Lower lobe of right lung (tissue), 2 donors: ENCODE data around the gene PTGES2. TPM values are rescaled to one million over a fixed set of nuclear protein-coding genes. Genes with fewer than 3 reads are reported as not detected.

Experiments
- ATAC-seq, 2 donors: fragments of 200-7000 bp; cut with Tn5 transposase; one replicate each; pipeline ENCODE4 v1.9.1; 2020 to 2022; ENCODE audit warnings: mild to moderate bottlenecking in 2 of 2, moderate library complexity in 2 of 2
- DNase-seq: peaks from one replicate; pipeline ENCODE4 v3.0.0-alpha.2; 2020
- H3K27ac ChIP-seq: fragments of 200-600 bp; one replicate; pipeline ENCODE4 v1.8.0; 2022
- H3K27me3 ChIP-seq: fragments of 200-600 bp; one replicate; pipeline ENCODE4 v1.8.0; 2022; ENCODE audit warnings: low read depth
- H3K36me3 ChIP-seq: fragments of 200-600 bp; one replicate; pipeline ENCODE4 v1.8.0; 2022; ENCODE audit warnings: mild to moderate bottlenecking
- H3K4me1 ChIP-seq: fragments of 200-600 bp; one replicate; pipeline ENCODE4 v1.8.0; 2022
- H3K4me3 ChIP-seq: fragments of 200-600 bp; one replicate; pipeline ENCODE4 v1.8.0; 2022; ENCODE audit warnings: mild to moderate bottlenecking
- H3K9me3 ChIP-seq: fragments of 200-600 bp; one replicate; pipeline ENCODE4 v1.8.0; 2022
- intact Hi-C: fragments of 100-400 bp; cut with DNase I; formaldehyde crosslinking; loops from one replicate; pipeline ENCODE4 v1.11.0; 2022
- total RNA-seq: library from RNA; stranded (reverse); fragmentation: NEBNext Ultra II Directional; extraction: Animal tissue kit (Norgen Biotek cat#: 25700); gene quantifications from one replicate; pipeline ENCODE4 v1.2.1, GENCODE V29; 2021
- TF ChIP-seq, protein P1 (sequence below): fragments of 200-600 bp; IDR thresholded peaks from one replicate; pipeline ENCODE4 v1.8.0; 2022; ENCODE audit warnings: antibody characterized with exemption, mild to moderate bottlenecking
- donor health status: DM: no; HTN: yes; CAD: no; lungs with severe emphysema.

Gene PTGES2
- total RNA-seq, 1 donor from 2014 or later = 30.6 TPM

- intact Hi-C loops = no loop called here
- TF ChIP-seq, protein P1, sequence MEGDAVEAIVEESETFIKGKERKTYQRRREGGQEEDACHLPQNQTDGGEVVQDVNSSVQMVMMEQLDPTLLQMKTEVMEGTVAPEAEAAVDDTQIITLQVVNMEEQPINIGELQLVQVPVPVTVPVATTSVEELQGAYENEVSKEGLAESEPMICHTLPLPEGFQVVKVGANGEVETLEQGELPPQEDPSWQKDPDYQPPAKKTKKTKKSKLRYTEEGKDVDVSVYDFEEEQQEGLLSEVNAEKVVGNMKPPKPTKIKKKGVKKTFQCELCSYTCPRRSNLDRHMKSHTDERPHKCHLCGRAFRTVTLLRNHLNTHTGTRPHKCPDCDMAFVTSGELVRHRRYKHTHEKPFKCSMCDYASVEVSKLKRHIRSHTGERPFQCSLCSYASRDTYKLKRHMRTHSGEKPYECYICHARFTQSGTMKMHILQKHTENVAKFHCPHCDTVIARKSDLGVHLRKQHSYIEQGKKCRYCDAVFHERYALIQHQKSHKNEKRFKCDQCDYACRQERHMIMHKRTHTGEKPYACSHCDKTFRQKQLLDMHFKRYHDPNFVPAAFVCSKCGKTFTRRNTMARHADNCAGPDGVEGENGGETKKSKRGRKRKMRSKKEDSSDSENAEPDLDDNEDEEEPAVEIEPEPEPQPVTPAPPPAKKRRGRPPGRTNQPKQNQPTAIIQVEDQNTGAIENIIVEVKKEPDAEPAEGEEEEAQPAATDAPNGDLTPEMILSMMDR = no peak
- Histone ChIP-seq H3K27ac (no peak overlapping the region), H3K36me3 (peaks cover 78% of the 10 kb centered on the region), H3K9me3 (no peaks in the 10 kb centered on the region), H3K4me3 (no peak overlapping the region), H3K27me3 (no peaks in the 10 kb centered on the region), H3K4me1 (no peaks in the 10 kb centered on the region)
- no peak for DNase-seq
- no peak for ATAC-seq
These were observed 42.0 kb upstream of the PTGES2 start for GRCh38 chr9:128169492-128169891.

- Histone ChIP-seq H3K36me3 (peaks cover 78% of the 10 kb centered on the region), H3K4me3 (no peak overlapping the region), H3K27me3 (no peaks in the 10 kb centered on the region), H3K4me1 (no peaks in the 10 kb centered on the region), H3K27ac (no peak overlapping the region), H3K9me3 (no peaks in the 10 kb centered on the region)
- ATAC-seq = no peak
- intact Hi-C loops = no loop called here
- TF ChIP-seq, protein P1 = no peak
- no peak for DNase-seq
These were observed 41.3 kb upstream of the PTGES2 start for GRCh38 chr9:128168731-128169308.

- TF ChIP-seq, protein P1 = no peak
- no peaks in the 10 kb centered on the region for H3K4me1 ChIP-seq
- H3K36me3 ChIP-seq = peaks cover 85% of the 10 kb centered on the region
- H3K27me3 ChIP-seq = no peaks in the 10 kb centered on the region
- DNase-seq (no peak), ATAC-seq (no peak)
- no peak overlapping the region for H3K27ac ChIP-seq
- no peaks in the 10 kb centered on the region for H3K9me3 ChIP-seq
- intact Hi-C loops = no loop called here
- H3K4me3 ChIP-seq = no peak overlapping the region
These were observed 39.7 kb upstream of the PTGES2 start for GRCh38 chr9:128167209-128167608.

DNA sequence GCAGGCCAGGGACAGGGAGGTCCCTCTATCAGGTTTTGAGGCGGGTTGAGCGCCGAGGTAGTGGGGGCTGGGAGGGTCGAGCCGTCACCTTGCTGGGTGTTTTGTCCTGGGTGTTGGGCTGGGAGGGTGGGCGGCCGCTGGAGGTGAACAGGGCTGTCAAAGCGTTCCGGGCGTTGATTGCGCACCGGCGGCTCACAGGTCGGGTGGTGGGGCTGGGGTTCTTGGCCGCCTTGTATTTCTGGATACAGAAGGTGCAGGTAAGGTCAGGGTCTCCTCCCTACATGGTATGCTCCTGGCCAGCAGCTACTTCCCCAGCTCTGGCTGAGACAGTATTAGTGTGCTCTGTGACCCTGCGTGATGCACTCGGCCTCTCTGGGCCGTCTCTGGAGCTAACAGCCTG lies 38.6 kb upstream of the PTGES2 start:
- peaks cover 3% of the 10 kb centered on the region for H3K4me1 ChIP-seq
- intact Hi-C loops = no loop called here
- TF ChIP-seq, protein P1 = no peak
- H3K9me3 ChIP-seq = no peaks in the 10 kb centered on the region
- H3K27me3 ChIP-seq = no peaks in the 10 kb centered on the region
- H3K4me3 ChIP-seq = no peak overlapping the region
- peaks cover 83% of the 10 kb centered on the region for H3K36me3 ChIP-seq
- H3K27ac ChIP-seq = no peak overlapping the region
- ATAC-seq (no peak), DNase-seq (no peak)

- intact Hi-C loops = no loop called here
- Histone ChIP-seq H3K36me3 (peaks cover 65% of the 10 kb centered on the region), H3K27me3 (no peaks in the 10 kb centered on the region), H3K4me1 (peaks cover 15% of the 10 kb centered on the region), H3K4me3 (no peak overlapping the region), H3K9me3 (no peaks in the 10 kb centered on the region), H3K27ac (no peak overlapping the region)
- TF ChIP-seq, protein P1 = no peak
- no peak for DNase-seq
- no peak for ATAC-seq
These were observed 36.9 kb upstream of the PTGES2 start for GRCh38 chr9:128164307-128164885.
